Measurements from ENCODE around the gene MACC1.

The MACC1 gene

GRCh38 chr7:20152511-20152910, 64.7 kb downstream of the MACC1 start:
- DNase-seq (ENCODE audit: low read depth), result peak; percentile 56
- TF ChIP-seq, protein P1, sequence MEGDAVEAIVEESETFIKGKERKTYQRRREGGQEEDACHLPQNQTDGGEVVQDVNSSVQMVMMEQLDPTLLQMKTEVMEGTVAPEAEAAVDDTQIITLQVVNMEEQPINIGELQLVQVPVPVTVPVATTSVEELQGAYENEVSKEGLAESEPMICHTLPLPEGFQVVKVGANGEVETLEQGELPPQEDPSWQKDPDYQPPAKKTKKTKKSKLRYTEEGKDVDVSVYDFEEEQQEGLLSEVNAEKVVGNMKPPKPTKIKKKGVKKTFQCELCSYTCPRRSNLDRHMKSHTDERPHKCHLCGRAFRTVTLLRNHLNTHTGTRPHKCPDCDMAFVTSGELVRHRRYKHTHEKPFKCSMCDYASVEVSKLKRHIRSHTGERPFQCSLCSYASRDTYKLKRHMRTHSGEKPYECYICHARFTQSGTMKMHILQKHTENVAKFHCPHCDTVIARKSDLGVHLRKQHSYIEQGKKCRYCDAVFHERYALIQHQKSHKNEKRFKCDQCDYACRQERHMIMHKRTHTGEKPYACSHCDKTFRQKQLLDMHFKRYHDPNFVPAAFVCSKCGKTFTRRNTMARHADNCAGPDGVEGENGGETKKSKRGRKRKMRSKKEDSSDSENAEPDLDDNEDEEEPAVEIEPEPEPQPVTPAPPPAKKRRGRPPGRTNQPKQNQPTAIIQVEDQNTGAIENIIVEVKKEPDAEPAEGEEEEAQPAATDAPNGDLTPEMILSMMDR (conservative IDR thresholded peaks at IDR 0.05; ENCODE audit: low read length), result no peak
- H3K4me3 ChIP-seq (ENCODE audit: low read length), result no peak overlapping the region

DNA sequence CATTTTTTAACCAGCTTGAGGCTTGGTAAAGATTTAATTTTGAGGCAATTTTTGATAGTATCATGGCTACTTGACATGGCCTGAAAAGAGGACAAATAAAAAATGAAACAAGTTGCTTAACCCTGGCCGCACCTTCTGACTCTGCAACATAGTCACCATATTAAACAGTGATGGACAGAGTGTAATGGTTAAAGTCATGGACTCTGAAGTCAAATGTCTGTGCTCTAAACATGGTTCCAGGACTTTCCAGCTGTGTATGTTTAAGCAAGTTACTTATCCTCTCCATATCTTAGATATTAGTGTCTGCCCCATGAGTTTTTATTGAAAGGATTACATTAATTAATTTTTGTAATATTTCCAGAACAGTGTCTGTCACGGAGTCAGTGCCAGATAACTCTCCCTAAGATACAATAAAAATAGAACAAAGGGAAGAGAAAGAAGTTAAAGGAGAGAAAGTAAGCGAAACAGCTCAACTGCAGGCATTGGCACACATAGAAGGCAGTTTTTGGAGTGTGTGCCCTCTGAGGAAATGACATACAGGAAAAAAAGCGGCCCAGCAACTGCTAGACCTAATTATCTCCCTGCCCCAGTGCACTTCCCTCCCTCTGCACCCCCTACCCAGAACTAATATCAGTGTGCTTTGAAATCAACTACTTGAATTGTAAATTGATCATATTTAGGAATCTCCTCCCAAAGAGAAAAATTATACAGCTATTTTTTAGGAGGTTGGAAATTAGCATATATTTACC, 65.3 kb downstream of the MACC1 start:
- TF ChIP-seq, protein P1 (conservative IDR thresholded peaks at IDR 0.05; ENCODE audit: low read length), result no peak
- no peak overlapping the region for H3K4me3 ChIP-seq (ENCODE audit: low read length)
- no peak for DNase-seq (ENCODE audit: low read depth)

- TF ChIP-seq, protein P1 (conservative IDR thresholded peaks at IDR 0.05; ENCODE audit: low read length), result no peak
- DNase-seq (ENCODE audit: low read depth), result peak; percentile 33
- no peak overlapping the region for H3K4me3 ChIP-seq (ENCODE audit: low read length)
Measured at GRCh38 chr7:20146451-20146850, 70.7 kb downstream of the MACC1 start.

GRCh38 chr7:20144801-20145200, 72.4 kb downstream of the MACC1 start:
- no peak for DNase-seq (ENCODE audit: low read depth)
- H3K4me3 ChIP-seq (ENCODE audit: low read length), result no peak overlapping the region
- TF ChIP-seq, protein P1 (conservative IDR thresholded peaks at IDR 0.05; ENCODE audit: low read length), result no peak

DNA sequence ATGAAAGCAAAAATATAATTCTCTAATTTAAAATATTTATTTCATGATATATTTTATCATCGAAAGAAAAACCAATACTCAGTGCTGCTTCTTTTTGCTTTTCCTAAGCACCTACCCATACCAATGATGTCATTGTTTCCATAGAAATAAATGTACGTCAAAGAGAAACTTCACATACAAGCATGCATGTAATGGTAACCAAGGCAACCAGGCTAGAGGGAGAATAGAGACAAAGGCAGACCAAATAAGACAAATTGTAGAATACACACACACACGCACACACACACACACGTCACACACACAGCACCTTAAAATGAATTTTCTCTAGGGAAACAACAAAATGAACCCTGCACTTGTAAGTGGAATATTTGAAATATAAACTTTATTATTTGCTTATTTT, 75.5 kb downstream of the MACC1 start:
- no peak for DNase-seq (ENCODE audit: low read depth)
- TF ChIP-seq, protein P1 (conservative IDR thresholded peaks at IDR 0.05; ENCODE audit: low read length), result no peak
- H3K4me3 ChIP-seq (ENCODE audit: low read length), result no peak overlapping the region

GRCh38 chr7:20141002-20141345, 76.2 kb downstream of the MACC1 start:
- no peak overlapping the region for H3K4me3 ChIP-seq (ENCODE audit: low read length)
- TF ChIP-seq, protein P1 (conservative IDR thresholded peaks at IDR 0.05; ENCODE audit: low read length), result no peak
- DNase-seq (ENCODE audit: low read depth), result no peak

GRCh38 chr7:20140291-20141001, 76.7 kb downstream of the MACC1 start:
- no peak overlapping the region for H3K4me3 ChIP-seq (ENCODE audit: low read length)
- TF ChIP-seq, protein P1 (conservative IDR thresholded peaks at IDR 0.05; ENCODE audit: low read length), result no peak
- DNase-seq (ENCODE audit: low read depth), result peak; percentile 22
